PFSK-1 (cell line): ENCODE data around the gene SIRT4.
A peak's percentile ranks its signal among the peaks of the same experiment; 100 is the strongest.

Experiments
- FOXP2 ChIP-seq: optimal IDR thresholded peaks from 2 replicates; pipeline ENCODE3; 2011; ENCODE audit warnings: borderline replicate concordance, control low read depth, inconsistent platforms; ENCODE audit not compliant: insufficient read depth; ENCODE audit errors: extremely low read length, extremely low read depth
- POLR2AphosphoS5 ChIP-seq: IDR thresholded peaks from 2 replicates; pipeline ENCODE4 v1.6.1; 2012; ENCODE audit warnings: low read depth, mild to moderate bottlenecking, control low read depth, low read length, moderate library complexity
- REST ChIP-seq, 2 experiments: IDR thresholded peaks; 2 replicates each; pipeline versions ENCODE4 v1.6.1 to v1.8.0; 2011 to 2012; ENCODE audit warnings: low read depth in 2 of 2, low read length in 2 of 2, control low read depth in 1 of 2, inconsistent platforms in 1 of 2, mild to moderate bottlenecking in 1 of 2, moderate library complexity in 1 of 2; ENCODE audit not compliant: insufficient read depth in 1 of 2
- SIN3A ChIP-seq: IDR thresholded peaks from 2 replicates; pipeline ENCODE4 v1.6.1; 2012; ENCODE audit warnings: mild to moderate bottlenecking, low read length, moderate library complexity, borderline replicate concordance; ENCODE audit not compliant: insufficient read depth
- TAF1 ChIP-seq: IDR thresholded peaks from 2 replicates; pipeline ENCODE4 v1.6.1; 2012; ENCODE audit warnings: low read length, control low read depth, borderline replicate concordance; ENCODE audit not compliant: insufficient read depth

SIRT4 gene

DNA sequence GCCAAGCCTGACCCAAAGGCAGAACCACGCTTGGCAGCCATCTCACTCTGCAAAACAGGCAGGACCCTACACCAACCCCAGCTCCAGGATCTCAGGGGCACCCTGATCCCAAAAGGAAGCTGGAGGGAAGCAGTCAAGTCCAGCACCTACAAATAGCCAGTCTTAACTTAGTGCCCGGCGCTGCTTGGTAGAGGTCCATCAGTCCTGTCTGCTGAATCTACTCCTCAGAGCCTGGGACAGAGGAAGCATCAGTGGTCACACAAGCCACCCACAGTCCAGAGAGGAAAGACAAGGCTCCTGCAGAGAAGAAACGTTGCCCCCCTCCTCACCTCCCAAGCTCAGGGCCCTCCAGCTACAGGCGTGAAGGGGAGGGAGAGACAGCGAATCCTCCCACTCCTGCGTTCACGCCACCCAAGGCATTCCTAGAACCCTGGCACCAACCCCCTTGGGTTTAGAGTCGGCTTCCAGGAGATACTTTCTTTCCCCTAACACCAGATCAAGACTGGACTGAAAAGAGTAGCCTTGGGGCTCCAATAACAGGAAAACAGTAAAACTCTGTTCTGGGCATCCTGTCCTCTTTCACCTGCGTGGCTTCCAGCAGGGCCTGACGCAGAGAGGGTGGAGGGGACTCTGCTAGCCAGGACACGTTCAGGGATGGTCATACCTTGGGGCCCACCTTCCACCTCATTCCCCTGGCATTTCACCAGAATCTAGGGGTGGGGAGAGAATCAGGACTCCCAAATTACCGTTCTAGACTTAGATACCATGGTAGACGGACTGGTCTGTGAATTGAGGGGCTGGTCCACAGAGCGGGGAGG, 37.8 kb upstream of the SIRT4 start:
- TF ChIP-seq SIN3A: no peak
- TF ChIP-seq FOXP2: no peak
- TF ChIP-seq POLR2AphosphoS5: no peak
- no peak for TF ChIP-seq REST (IDR thresholded peaks at IDR 0.05; ENCODE audit: insufficient read depth in 1 of 2, low read depth in 2 of 2, low read length in 2 of 2)
- no peak for TF ChIP-seq TAF1

- TF ChIP-seq REST (IDR thresholded peaks at IDR 0.05; ENCODE audit: insufficient read depth in 1 of 2, low read depth in 2 of 2, low read length in 2 of 2): no peak
- no peak for TF ChIP-seq SIN3A
- TF ChIP-seq TAF1: no peak
- TF ChIP-seq FOXP2: no peak
- no peak for TF ChIP-seq POLR2AphosphoS5
These were observed 37.1 kb upstream of the SIRT4 start for GRCh38 chr12:120264904-120265472.

GRCh38 chr12:120265473-120266179, 36.5 kb upstream of the SIRT4 start, which contains the start of gene PXN:
Gene PXN, minus strand, starts transcription at chr12:120265730. Its CDS starts 101 bp downstream, at chr12:120265629.
- TF ChIP-seq REST (IDR thresholded peaks at IDR 0.05; ENCODE audit: insufficient read depth in 1 of 2, low read depth in 2 of 2, low read length in 2 of 2) (no peak), FOXP2 (peak; percentile 52), SIN3A (peak; percentile 63; the same call in 1 of the 2 replicates), TAF1 (no peak), POLR2AphosphoS5 (peak; percentile 40; the same call in 1 of the 2 replicates)

GRCh38 chr12:120266180-120266870, 35.8 kb upstream of the SIRT4 start:
- TF ChIP-seq FOXP2 (no peak), SIN3A (no peak), TAF1 (no peak), REST (IDR thresholded peaks at IDR 0.05; ENCODE audit: insufficient read depth in 1 of 2, low read depth in 2 of 2, low read length in 2 of 2) (no peak), POLR2AphosphoS5 (no peak)
